OCI-LY1 (cell line): ENCODE results near the gene SYNM.

ENCODE experiments used
- H2AFZ ChIP-seq: fragments of 200-600 bp; sonication (generic), shearing (Covaris generic); 2 replicates; pipeline ENCODE4 v1.6.0; 2014; ENCODE audit warnings: antibody characterized with exemption, mild to moderate bottlenecking, low read length
- H3F3A ChIP-seq: fragments of 200-600 bp; sonication (generic), shearing (Covaris generic); 2 replicates; pipeline ENCODE4 v1.6.0; 2014; ENCODE audit warnings: mild to moderate bottlenecking, antibody characterized with exemption, low read length, moderate library complexity; ENCODE audit not compliant: insufficient read depth
- H3K27ac ChIP-seq: fragments of 200-600 bp; sonication (generic); 2 replicates; pipeline ENCODE4 v1.5.1; 2014; ENCODE audit warnings: low read length, mixed run types, mild to moderate bottlenecking, low read depth; ENCODE audit not compliant: poor library complexity, severe bottlenecking
- H3K27me3 ChIP-seq: fragments of 200-600 bp; sonication (generic); 2 replicates; pipeline ENCODE4 v1.6.0; 2014; ENCODE audit warnings: antibody characterized with exemption, mild to moderate bottlenecking, low read length, moderate library complexity; ENCODE audit not compliant: insufficient read depth
- H3K36me3 ChIP-seq: fragments of 200-600 bp; sonication (generic); 2 replicates; pipeline ENCODE4 v1.6.1; 2014; ENCODE audit warnings: mild to moderate bottlenecking, antibody characterized with exemption, low read length, moderate library complexity, mixed read lengths; ENCODE audit not compliant: insufficient read depth
- H3K4me1 ChIP-seq: fragments of 200-600 bp; sonication (generic); 2 replicates; pipeline ENCODE4 v1.5.1; 2014; ENCODE audit warnings: mild to moderate bottlenecking, low read length, moderate library complexity; ENCODE audit not compliant: insufficient read depth, severe bottlenecking
- H3K4me2 ChIP-seq: fragments of 200-600 bp; sonication (generic), shearing (Covaris generic); 2 replicates; pipeline ENCODE4 v1.6.1; 2014; ENCODE audit warnings: low read length
- H3K4me3 ChIP-seq: fragments of 200-600 bp; sonication (generic); 2 replicates; pipeline ENCODE4 v1.5.1; 2014; ENCODE audit warnings: low read length, low read depth, mild to moderate bottlenecking, mixed read lengths; ENCODE audit not compliant: poor library complexity, severe bottlenecking
- H3K79me2 ChIP-seq: fragments of 200-600 bp; shearing (Covaris generic); 2 replicates; pipeline ENCODE4 v1.6.1; 2016; ENCODE audit warnings: mixed run types, low read length, mixed read lengths; ENCODE audit not compliant: insufficient read depth
- H3K9ac ChIP-seq: fragments of 200-600 bp; sonication (generic), shearing (Covaris generic); 2 replicates; pipeline ENCODE4 v1.6.1; 2014; ENCODE audit warnings: mild to moderate bottlenecking, low read length, mixed read lengths
- H3K9me2 ChIP-seq: fragments of 200-600 bp; sonication (generic), shearing (Covaris generic); 2 replicates; pipeline ENCODE4 v1.6.1; 2014; ENCODE audit warnings: low read depth, mild to moderate bottlenecking, low read length, mixed read lengths
- H3K9me3 ChIP-seq: fragments of 200-600 bp; shearing (Covaris generic); 2 replicates; pipeline ENCODE4 v1.6.1; 2014; ENCODE audit warnings: low read length, mixed read lengths
- H4K20me1 ChIP-seq: fragments of 200-600 bp; sonication (generic), shearing (Covaris generic); 2 replicates; pipeline ENCODE4 v1.6.0; 2016; ENCODE audit warnings: mild to moderate bottlenecking, low read length; ENCODE audit not compliant: insufficient read depth
- CTCF ChIP-seq: fragments of 200-600 bp; sonication (generic), shearing (Covaris generic); IDR thresholded peaks from 2 replicates; pipeline ENCODE4 v1.5.1; 2017; ENCODE audit warnings: mild to moderate bottlenecking, antibody characterized with exemption, low read length, moderate library complexity, mixed read lengths
- EZH2 ChIP-seq: fragments of 200-600 bp; sonication (generic), shearing (Covaris generic); IDR thresholded peaks from 2 replicates; pipeline ENCODE4 v1.8.0; 2017; ENCODE audit warnings: borderline replicate concordance, mixed run types, mild to moderate bottlenecking, antibody characterized with exemption, low read length, moderate library complexity, mixed read lengths

The SYNM gene

GRCh38 chr15:99102332-99103235 lies 2.3 kb upstream of the SYNM start:
- H3K36me3 ChIP-seq = no peaks in the 10 kb centered on the region
- no peaks in the 10 kb centered on the region for H3K9me3 ChIP-seq
- no peak overlapping the region for H3K27ac ChIP-seq
- no peaks in the 10 kb centered on the region for H4K20me1 ChIP-seq
- H3K9ac ChIP-seq = no peak overlapping the region
- H3K27me3 ChIP-seq = no peaks in the 10 kb centered on the region
- no peak overlapping the region for H2AFZ ChIP-seq
- H3K9me2 ChIP-seq = no peaks in the 10 kb centered on the region
- no peaks in the 10 kb centered on the region for H3K79me2 ChIP-seq
- H3K4me1 ChIP-seq = peaks cover 4% of the 10 kb centered on the region
- H3K4me2 ChIP-seq = no peak overlapping the region
- H3K4me3 ChIP-seq = no peak overlapping the region
- TF ChIP-seq CTCF = no peak
- TF ChIP-seq EZH2 = no peak
- H3F3A ChIP-seq = no peaks in the 10 kb centered on the region

GRCh38 chr15:99103279-99103678 lies 1.6 kb upstream of the SYNM start:
- Histone ChIP-seq H3K79me2 (no peaks in the 10 kb centered on the region), H3K4me3 (no peak overlapping the region), H3K9me3 (no peaks in the 10 kb centered on the region), H2AFZ (no peak overlapping the region), H3K36me3 (no peaks in the 10 kb centered on the region), H3K27me3 (no peaks in the 10 kb centered on the region), H3K9ac (no peak overlapping the region), H3F3A (no peaks in the 10 kb centered on the region), H3K4me1 (peaks cover 4% of the 10 kb centered on the region), H3K9me2 (no peaks in the 10 kb centered on the region), H3K4me2 (no peak overlapping the region), H4K20me1 (no peaks in the 10 kb centered on the region), H3K27ac (no peak overlapping the region)
- no peak for TF ChIP-seq EZH2
- TF ChIP-seq CTCF = no peak

- Histone ChIP-seq H3K9me3 (no peaks in the 10 kb centered on the region), H3K9ac (no peak overlapping the region), H2AFZ (no peak overlapping the region), H3K4me3 (no peak overlapping the region), H3K4me1 (peaks cover 4% of the 10 kb centered on the region), H3K27me3 (no peaks in the 10 kb centered on the region), H3K9me2 (no peaks in the 10 kb centered on the region), H3K36me3 (no peaks in the 10 kb centered on the region), H3K4me2 (no peak overlapping the region), H3F3A (no peaks in the 10 kb centered on the region), H3K27ac (no peak overlapping the region), H3K79me2 (no peaks in the 10 kb centered on the region), H4K20me1 (no peaks in the 10 kb centered on the region)
- no peak for TF ChIP-seq CTCF
- no peak for TF ChIP-seq EZH2
Observed at GRCh38 chr15:99105514-99106341, 848 bp downstream of the SYNM start.
